HL-60 (cell line): ENCODE data around the gene PTPRJ.

ENCODE experiments used
- DNase-seq, 2 experiments: peaks; one replicate each; pipeline ENCODE4 v3.0.0-alpha.2; 2010 to 2020; ENCODE audit warnings: low read depth in 1 of 2, low spot score in 1 of 2
- H3K27ac ChIP-seq: fragments of 250-450 bp; sonication (Bioruptor Pico); replicated peaks from 2 replicates; pipeline ENCODE4 v1.5.1; 2020; ENCODE audit warnings: mild to moderate bottlenecking, moderate library complexity
- H3K27me3 ChIP-seq: fragments of 250-450 bp; sonication (Bioruptor Pico); 2 replicates; pipeline ENCODE4 v1.5.1; 2021; ENCODE audit warnings: mild to moderate bottlenecking, moderate library complexity; ENCODE audit not compliant: insufficient read depth, poor library complexity, severe bottlenecking
- H3K4me3 ChIP-seq: replicated peaks from 2 replicates; pipeline ENCODE4 v1.5.1; 2011; ENCODE audit warnings: mild to moderate bottlenecking, control low read depth, low read length; ENCODE audit not compliant: insufficient read depth
- CTCF ChIP-seq: IDR thresholded peaks from one replicate; pipeline ENCODE4 v1.5.1; 2011; ENCODE audit warnings: low read length, control low read depth, inconsistent platforms; ENCODE audit not compliant: insufficient read depth
- GABPA ChIP-seq: IDR thresholded peaks from 2 replicates; pipeline ENCODE4 v1.6.1; 2012; ENCODE audit warnings: low read depth
- POLR2AphosphoS5 ChIP-seq: IDR thresholded peaks from 2 replicates; pipeline ENCODE4 v1.6.1; 2012; ENCODE audit warnings: low read depth
- SPI1 ChIP-seq: IDR thresholded peaks from 2 replicates; pipeline ENCODE4 v1.6.1; 2012; ENCODE audit warnings: low read depth, mild to moderate bottlenecking, borderline replicate concordance
- TF ChIP-seq, protein P1 (sequence below): IDR thresholded peaks from 2 replicates; pipeline ENCODE4 v1.6.1; 2012; ENCODE audit warnings: low read depth; ENCODE audit not compliant: insufficient replicate concordance

The PTPRJ gene

GRCh38 chr11:48163360-48164100, 183.2 kb downstream of the PTPRJ start:
- TF ChIP-seq GABPA (no peak), SPI1 (no peak), POLR2AphosphoS5 (no peak), CTCF (no peak)
- TF ChIP-seq, protein P1, sequence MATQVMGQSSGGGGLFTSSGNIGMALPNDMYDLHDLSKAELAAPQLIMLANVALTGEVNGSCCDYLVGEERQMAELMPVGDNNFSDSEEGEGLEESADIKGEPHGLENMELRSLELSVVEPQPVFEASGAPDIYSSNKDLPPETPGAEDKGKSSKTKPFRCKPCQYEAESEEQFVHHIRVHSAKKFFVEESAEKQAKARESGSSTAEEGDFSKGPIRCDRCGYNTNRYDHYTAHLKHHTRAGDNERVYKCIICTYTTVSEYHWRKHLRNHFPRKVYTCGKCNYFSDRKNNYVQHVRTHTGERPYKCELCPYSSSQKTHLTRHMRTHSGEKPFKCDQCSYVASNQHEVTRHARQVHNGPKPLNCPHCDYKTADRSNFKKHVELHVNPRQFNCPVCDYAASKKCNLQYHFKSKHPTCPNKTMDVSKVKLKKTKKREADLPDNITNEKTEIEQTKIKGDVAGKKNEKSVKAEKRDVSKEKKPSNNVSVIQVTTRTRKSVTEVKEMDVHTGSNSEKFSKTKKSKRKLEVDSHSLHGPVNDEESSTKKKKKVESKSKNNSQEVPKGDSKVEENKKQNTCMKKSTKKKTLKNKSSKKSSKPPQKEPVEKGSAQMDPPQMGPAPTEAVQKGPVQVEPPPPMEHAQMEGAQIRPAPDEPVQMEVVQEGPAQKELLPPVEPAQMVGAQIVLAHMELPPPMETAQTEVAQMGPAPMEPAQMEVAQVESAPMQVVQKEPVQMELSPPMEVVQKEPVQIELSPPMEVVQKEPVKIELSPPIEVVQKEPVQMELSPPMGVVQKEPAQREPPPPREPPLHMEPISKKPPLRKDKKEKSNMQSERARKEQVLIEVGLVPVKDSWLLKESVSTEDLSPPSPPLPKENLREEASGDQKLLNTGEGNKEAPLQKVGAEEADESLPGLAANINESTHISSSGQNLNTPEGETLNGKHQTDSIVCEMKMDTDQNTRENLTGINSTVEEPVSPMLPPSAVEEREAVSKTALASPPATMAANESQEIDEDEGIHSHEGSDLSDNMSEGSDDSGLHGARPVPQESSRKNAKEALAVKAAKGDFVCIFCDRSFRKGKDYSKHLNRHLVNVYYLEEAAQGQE = no peak

GRCh38 chr11:48164836-48165235, 184.5 kb downstream of the PTPRJ start:
- DNase-seq = no peak
- Histone ChIP-seq H3K27ac (no peak overlapping the region), H3K4me3 (no peak overlapping the region), H3K27me3 (no peaks in the 10 kb centered on the region)
- TF ChIP-seq CTCF (no peak), GABPA (no peak), SPI1 (no peak), POLR2AphosphoS5 (no peak)
- TF ChIP-seq, protein P1 = no peak

More at GRCh38 chr11:48163360-48164100, 183.2 kb downstream of the PTPRJ start:
- H3K27me3 ChIP-seq = no peaks in the 10 kb centered on the region
- H3K4me3 ChIP-seq = no peak overlapping the region
- no peak overlapping the region for H3K27ac ChIP-seq
- DNase-seq = no peak

- Histone ChIP-seq H3K27me3 (no peaks in the 10 kb centered on the region), H3K4me3 (no peak overlapping the region), H3K27ac (no peak overlapping the region)
- TF ChIP-seq POLR2AphosphoS5 = no peak
- no peak for TF ChIP-seq SPI1
- TF ChIP-seq GABPA = no peak
- no peak for TF ChIP-seq CTCF
- TF ChIP-seq, protein P1 = no peak
- DNase-seq = no peak
These were observed 185.1 kb downstream of the PTPRJ start for GRCh38 chr11:48165426-48165825.
